ENCODE data around the gene CENPN. TPM values are rescaled to one million over a fixed set of nuclear protein-coding genes. Genes with fewer than 3 reads are reported as not detected.

The CENPN gene
- total and polyA plus RNA-seq, 2 of the 8 experiments (the other 6 are each of a cell fraction or from before 2014, with no cell fraction given) = 32.8 to 67.0 TPM

DNA sequence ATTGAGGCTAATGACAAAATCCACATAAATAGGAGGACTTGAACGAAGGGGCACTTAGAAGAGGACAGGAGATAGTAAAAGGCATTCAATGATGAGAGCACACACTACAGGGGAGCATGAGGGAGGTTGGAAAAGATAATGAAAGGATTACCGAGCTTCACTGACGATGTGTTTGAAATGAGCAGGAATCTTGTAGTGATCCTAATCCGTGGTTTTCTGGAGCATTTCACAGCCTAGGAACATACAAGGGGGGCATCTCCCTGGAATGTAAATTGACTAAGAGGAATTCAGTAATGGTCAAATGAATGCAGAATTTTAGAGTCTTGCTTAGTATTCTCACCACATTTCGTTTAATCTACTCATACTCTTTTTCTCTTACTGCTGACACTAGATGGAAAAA lies 33.8 kb downstream of the CENPN start (continued):
- TF ChIP-seq CHD7 (IDR thresholded peaks at IDR 0.05; ENCODE audit: insufficient replicate concordance, low read length) (no peak), KDM5A (IDR thresholded peaks at IDR 0.05; ENCODE audit: low read length) (no peak)
